Heart right ventricle (tissue), 16 donors: ENCODE data around the gene LAMTOR1. TPM values are rescaled to one million over a fixed set of nuclear protein-coding genes. Genes with fewer than 3 reads are reported as not detected.
A peak's percentile ranks its signal among the peaks of the same experiment; 100 is the strongest.

Experiments used
- ATAC-seq, 8 donors: fragments of 200-7000 bp; cut with Tn5 transposase; one replicate each; pipeline ENCODE4 v1.9.1; 2020; ENCODE audit warnings: mild to moderate bottlenecking in 8 of 8, moderate library complexity in 8 of 8, moderate number of reproducible peaks in 1 of 8
- DNase-seq, 2 donors: peaks; one replicate each; pipeline ENCODE4 v3.0.0-alpha.2; 2020
- H3K27ac ChIP-seq, 10 donors: fragments of 200-600 bp; sonication (generic) in 2 of 10; one replicate each; pipeline versions ENCODE4 v1.5.0 to v1.8.0; 2020 to 2022; ENCODE audit warnings: mild to moderate bottlenecking in 3 of 10
- H3K27me3 ChIP-seq, 7 donors: fragments of 200-600 bp; one replicate each; pipeline ENCODE4 v1.8.0; 2021 to 2022; ENCODE audit warnings: mild to moderate bottlenecking in 2 of 7
- H3K36me3 ChIP-seq, 9 donors: fragments of 200-600 bp; sonication (generic) in 1 of 9; one replicate each; pipeline versions ENCODE4 v1.5.0 to v1.8.0; 2020 to 2022; ENCODE audit warnings: mild to moderate bottlenecking in 2 of 9
- H3K4me1 ChIP-seq, 9 donors: fragments of 200-600 bp; sonication (generic) in 1 of 9; one replicate each; pipeline versions ENCODE4 v1.5.0 to v1.8.0; 2020 to 2022; ENCODE audit warnings: mild to moderate bottlenecking in 4 of 9
- H3K4me3 ChIP-seq, 10 donors: fragments of 200-600 bp; sonication (generic) in 2 of 10; one replicate each; pipeline versions ENCODE4 v1.5.0 to v1.8.0; 2020 to 2022; ENCODE audit warnings: mild to moderate bottlenecking in 7 of 10, moderate library complexity in 2 of 10
- H3K9me3 ChIP-seq, 11 donors: fragments of 200-600 bp in 10 of 11; sonication (generic) in 2 of 11; one replicate each; pipeline versions ENCODE4 v1.5.0 to v1.8.0; 2013 to 2022; ENCODE audit warnings: mild to moderate bottlenecking in 2 of 11, control low read depth in 1 of 11, moderate library complexity in 1 of 11
- CTCF ChIP-seq, 9 donors: fragments of 200-600 bp; sonication (generic) in 2 of 9; IDR thresholded peaks; one replicate each; pipeline versions ENCODE4 v1.5.0 to v1.8.0; 2021 to 2022; ENCODE audit warnings: antibody characterized with exemption in 9 of 9, mild to moderate bottlenecking in 5 of 9, moderate library complexity in 1 of 9
- WGBS, 2 donors: extraction: QIAGEN DNeasy Blood & Tissue Kit; methylation state at CpG; one replicate each; pipeline ENCODE4 v1.1.7; 2013; ENCODE audit warnings: inconsistent platforms in 1 of 2; 5-methylcytosine and 5-hydroxymethylcytosine counted together
- intact Hi-C, 10 donors: fragments of 100-400 bp; cut with DNase I; formaldehyde crosslinking; loops; one replicate each; pipeline versions ENCODE4 v1.11.1 to v1.14.2; 2022
- polyA plus RNA-seq, 2 donors: library from polyadenylated mRNA; stranded (reverse); fragments of 200-250 nt; gene quantifications; one replicate each; pipeline ENCODE4 v1.2.3, GENCODE V29; 2013
- total RNA-seq, 10 donors: library from RNA; stranded (reverse); fragmentation: NEBNext Ultra II Directional in 3 of 10; extraction: Animal tissue kit (Norgen Biotek cat#: 25700) in 3 of 10; gene quantifications; one replicate each; pipeline versions ENCODE4 v1.2.1 to v1.2.4, GENCODE V29; 2021 to 2023
- donor health status: Arrhythmogenic right ventricular cardiomyopathy.
- donor health status: ischemic (EF 13 %, LVEDD 7.1; RV severe dilation, severe dysfunction).
- donor health status: healthy with polysubstance abuse.
- donor health status: DM: no; HTN: yes; CAD: no.
- donor health status: DM: no; HTN: no; CAD: no.
- donor health status: ischemic (EF 25% LVEDD 6.9; RV normal size, moderate dysfunction).
- donor health status: ischemic (EF 25% LVEDD 5.7; RV mildly dilated, moderate dysfunction).
- donor health status: healthy.
- donor health status: DM: yes; HTN: yes; CAD: no.
- donor health status: Ischemic cardiomyopathy.
- donor health status: ischemic (EF 35%, LVEDD 5.7; RV mildly dilated, moderate dysfunction).
- donor health status: nonischemic (EF 11% LVEDD 7.7; RV severe dilation, severe dysfunction).
- donor health status: DM: yes; HTN: yes; CAD: no.
- donor health status: PGD.
- donor health status: ischemic (EF 29% LVEDD 5.4; RV normal size, mild dysfunction).
- donor health status: nonischemic (EF 23%, LVEDD 6.1; RV moderate dilation, normal function).

The LAMTOR1 gene
- total and polyA plus RNA-seq, 12 donors: 58.3 to 158 (median 81.8) TPM

- peak overlapping the region in 2 of 10 donors; percentile 19 to 99 for H3K27ac ChIP-seq
- ATAC-seq: no peak
- DNase-seq: no peak
- no peaks in the 10 kb centered on the region for H3K9me3 ChIP-seq
- no peaks in the 10 kb centered on the region for H3K27me3 ChIP-seq
- peaks cover 0 to 67% (median 19%) of the 10 kb centered on the region in 9 donors for H3K36me3 ChIP-seq
- peaks cover 6 to 51% (median 38%) of the 10 kb centered on the region in 9 donors for H3K4me1 ChIP-seq
- intact Hi-C loops: loop anchor here in 1 of 10 donors (10.0 kb wide), 1 partner anchor 335 kb away; the partner anchor contains the start of gene CLPB
- WGBS, 2 donors: 87 to 92% methylated on average over 3 of the region's 3 CpGs
- H3K4me3 ChIP-seq: no peak overlapping the region
- TF ChIP-seq CTCF (IDR thresholded peaks at IDR 0.05): no peak
These were observed 3.1 kb downstream of the LAMTOR1 start for GRCh38 chr11:72100009-72100408.

GRCh38 chr11:72098741-72099140, 4.4 kb downstream of the LAMTOR1 start:
- Histone ChIP-seq H3K4me1 (peaks cover 6 to 45% (median 36%) of the 10 kb centered on the region in 9 donors), H3K9me3 (no peaks in the 10 kb centered on the region), H3K4me3 (no peak overlapping the region), H3K27me3 (no peaks in the 10 kb centered on the region), H3K36me3 (peaks cover 0 to 79% (median 22%) of the 10 kb centered on the region in 9 donors), H3K27ac (no peak overlapping the region)
- no peak for ATAC-seq
- 95 to 99% methylated on average over 3 of the region's 3 CpGs for WGBS, 2 donors
- TF ChIP-seq CTCF (IDR thresholded peaks at IDR 0.05): no peak
- intact Hi-C loops: loop anchor here in 1 of 10 donors (5.0 kb wide), 1 partner anchor 884 kb away; no protein-coding TSS in a partner anchor
- DNase-seq: no peak

GRCh38 chr11:72091292-72091691, 11.8 kb downstream of the LAMTOR1 start:
- DNase-seq (peak; percentile 55 to 80), ATAC-seq (peak; percentile 87 to 94 (median 92))
- Histone ChIP-seq H3K9me3 (no peaks in the 10 kb centered on the region), H3K4me1 (peaks cover 0 to 22% (median 12%) of the 10 kb centered on the region in 9 donors), H3K27ac (peak overlapping the region in 5 of 10 donors; percentile 28 to 67 (median 49)), H3K36me3 (peaks cover 0 to 71% (median 9%) of the 10 kb centered on the region in 9 donors), H3K4me3 (no peak overlapping the region), H3K27me3 (no peaks in the 10 kb centered on the region)
- TF ChIP-seq CTCF (IDR thresholded peaks at IDR 0.05): peak; percentile 71 to 95 (median 88)
- intact Hi-C loops: loop anchor here (1.0 to 5.0 kb wide), 8 partner anchors 51 to 114 kb away; no protein-coding TSS in a partner anchor
- WGBS, 2 donors: 33 to 34% methylated on average over 4 of the region's 4 CpGs

- ATAC-seq: no peak
- intact Hi-C loops: no loop called here
- DNase-seq: no peak
- TF ChIP-seq CTCF (IDR thresholded peaks at IDR 0.05): no peak
- H3K4me1 ChIP-seq: peaks cover 0 to 22% (median 12%) of the 10 kb centered on the region in 9 donors
- WGBS, 2 donors: 76 to 78% methylated on average over 4 of the region's 4 CpGs
- H3K36me3 ChIP-seq: peaks cover 0 to 55% (median 3%) of the 10 kb centered on the region in 9 donors
- no peaks in the 10 kb centered on the region for H3K9me3 ChIP-seq
- H3K27me3 ChIP-seq: no peaks in the 10 kb centered on the region
- H3K27ac ChIP-seq: no peak overlapping the region
- no peak overlapping the region for H3K4me3 ChIP-seq
These were observed 14.9 kb downstream of the LAMTOR1 start for GRCh38 chr11:72088076-72088808.
